Ascending aorta (tissue), 2 donors: Measurements from ENCODE around the gene EVC. TPM values are rescaled to one million over a fixed set of nuclear protein-coding genes. Genes with fewer than 3 reads are reported as not detected.
A peak's percentile ranks its signal among the peaks of the same experiment; 100 is the strongest.

ENCODE experiments used
- DNase-seq, 2 donors: peaks; one replicate each; pipeline ENCODE4 v3.0.0-alpha.2; 2019; ENCODE audit warnings: low spot score in 2 of 2
- H3K27ac ChIP-seq, 2 donors: fragments of 200-600 bp; sonication (generic); one replicate each; pipeline ENCODE4 v1.5.1; 2016 to 2017; ENCODE audit warnings: mild to moderate bottlenecking in 1 of 2
- H3K27me3 ChIP-seq: fragments of 200-600 bp; sonication (generic); one replicate; pipeline ENCODE4 v1.5.1; 2017
- H3K36me3 ChIP-seq, 2 donors: fragments of 200-600 bp; sonication (generic); one replicate each; pipeline ENCODE4 v1.5.1; 2016
- H3K4me1 ChIP-seq, 2 donors: fragments of 200-600 bp; sonication (generic); one replicate each; pipeline ENCODE4 v1.5.1; 2016 to 2017; ENCODE audit warnings: mild to moderate bottlenecking in 1 of 2
- H3K4me3 ChIP-seq, 2 donors: fragments of 200-600 bp; sonication (generic); one replicate each; pipeline ENCODE4 v1.5.1; 2016 to 2017; ENCODE audit warnings: mild to moderate bottlenecking in 1 of 2
- H3K9me3 ChIP-seq, 2 donors: fragments of 200-600 bp; sonication (generic); one replicate each; pipeline ENCODE4 v1.5.1; 2016
- CTCF ChIP-seq, 3 experiments: fragments of 200-600 bp in 2 of 3; fragments of 450-650 bp in 1 of 3; sonication (generic) in 2 of 3; IDR thresholded peaks; one replicate each; pipeline ENCODE4 v1.5.1; 2016 to 2019; ENCODE audit warnings: antibody characterized with exemption in 3 of 3, mild to moderate bottlenecking in 1 of 3, moderate library complexity in 1 of 3
- intact Hi-C: fragments of 100-400 bp; cut with DNase I; formaldehyde crosslinking; loops from one replicate; pipeline ENCODE4 v1.15.1; 2023
- total RNA-seq: library from RNA; depleted of rRNA; stranded (reverse); fragments of >200 nt; gene quantifications from one replicate; pipeline ENCODE4 v1.1.0, GENCODE V29; 2016

The EVC gene
- total RNA-seq, 1 donor from 2014 or later, result 39.3 TPM

- Histone ChIP-seq H3K4me1 (no peaks in the 10 kb centered on the region), H3K27me3 (no peaks in the 10 kb centered on the region), H3K9me3 (no peaks in the 10 kb centered on the region), H3K4me3 (no peak overlapping the region), H3K27ac (no peak overlapping the region), H3K36me3 (peaks cover 33 to 45% of the 10 kb centered on the region in 2 donors)
- intact Hi-C loops, result no loop called here
- TF ChIP-seq CTCF (IDR thresholded peaks at IDR 0.05), result no peak
- peak in 1 of 2 donors; percentile 33 for DNase-seq
Measured at GRCh38 chr4:5760246-5760645, 49.2 kb downstream of the EVC start.

- Histone ChIP-seq H3K4me1 (no peaks in the 10 kb centered on the region), H3K27me3 (no peaks in the 10 kb centered on the region), H3K4me3 (no peak overlapping the region), H3K36me3 (peaks cover 27 to 38% of the 10 kb centered on the region in 2 donors), H3K9me3 (no peaks in the 10 kb centered on the region), H3K27ac (no peak overlapping the region)
- DNase-seq, result peak in 1 of 2 donors; percentile 35
- no peak for TF ChIP-seq CTCF (IDR thresholded peaks at IDR 0.05)
- intact Hi-C loops, result no loop called here
Measured at GRCh38 chr4:5760936-5761480, 50.0 kb downstream of the EVC start.

- Histone ChIP-seq H3K36me3 (peaks cover 0 to 18% of the 10 kb centered on the region in 2 donors), H3K4me3 (no peak overlapping the region), H3K27ac (no peak overlapping the region), H3K9me3 (no peaks in the 10 kb centered on the region), H3K4me1 (no peaks in the 10 kb centered on the region), H3K27me3 (no peaks in the 10 kb centered on the region)
- intact Hi-C loops, result no loop called here
- DNase-seq, result peak in 1 of 2 donors; percentile 40
- no peak for TF ChIP-seq CTCF (IDR thresholded peaks at IDR 0.05)
Measured at GRCh38 chr4:5770051-5770450, 59.0 kb downstream of the EVC start.

- DNase-seq, result no peak
Measured at GRCh38 chr4:5772528-5773270, 61.7 kb downstream of the EVC start.

GRCh38 chr4:5773271-5773555 is 62.2 kb downstream of the EVC start:
- Histone ChIP-seq H3K4me1 (no peaks in the 10 kb centered on the region), H3K27ac (no peak overlapping the region), H3K36me3 (peaks cover 4 to 16% of the 10 kb centered on the region in 2 donors), H3K4me3 (no peak overlapping the region), H3K9me3 (peaks cover 0 to 16% of the 10 kb centered on the region in 2 donors), H3K27me3 (no peaks in the 10 kb centered on the region)
- no peak for DNase-seq
- intact Hi-C loops, result no loop called here
- no peak for TF ChIP-seq CTCF (IDR thresholded peaks at IDR 0.05)

More at GRCh38 chr4:5772528-5773270, 61.7 kb downstream of the EVC start:
- no peak for TF ChIP-seq CTCF (IDR thresholded peaks at IDR 0.05)
- Histone ChIP-seq H3K4me1 (no peaks in the 10 kb centered on the region), H3K9me3 (peaks cover 0 to 16% of the 10 kb centered on the region in 2 donors), H3K4me3 (no peak overlapping the region), H3K27me3 (no peaks in the 10 kb centered on the region), H3K36me3 (peaks cover 4 to 18% of the 10 kb centered on the region in 2 donors), H3K27ac (no peak overlapping the region)
- intact Hi-C loops, result no loop called here
